Medulla oblongata (tissue), 1 donor: ENCODE data around the gene CYP4F12.

ENCODE experiments used
- DNase-seq: peaks from one replicate; pipeline ENCODE4 v3.0.0-alpha.2; 2015; ENCODE audit errors: extremely low spot score

CYP4F12 gene

GRCh38 chr19:15672580-15673175, at the start of gene CYP4F12:
TSS of gene CYP4F12 (plus strand) at chr19:15673087. CDS start at chr19:15673530, 443 bp downstream.
- DNase-seq, result peak; percentile 7

GRCh38 chr19:15623711-15624318, 49.1 kb upstream of the CYP4F12 start:
- no peak for DNase-seq

- DNase-seq, result no peak
Observed at GRCh38 chr19:15628236-15629002, 44.5 kb upstream of the CYP4F12 start.

- peak; percentile 75 for DNase-seq
Observed at GRCh38 chr19:15629003-15629880, 43.6 kb upstream of the CYP4F12 start.

GRCh38 chr19:15631817-15632216, 41.1 kb upstream of the CYP4F12 start:
- DNase-seq, result no peak

- peak; percentile 33 for DNase-seq
Observed at GRCh38 chr19:15633082-15633835, 39.6 kb upstream of the CYP4F12 start.

- no peak for DNase-seq
Observed at GRCh38 chr19:15634105-15634504, 38.8 kb upstream of the CYP4F12 start.

- no peak for DNase-seq
Observed at GRCh38 chr19:15635016-15635805, 37.7 kb upstream of the CYP4F12 start.

- peak; percentile 53 for DNase-seq
Observed at GRCh38 chr19:15636026-15636425, 36.9 kb upstream of the CYP4F12 start.

- no peak for DNase-seq
Observed at GRCh38 chr19:15639596-15639995, 33.3 kb upstream of the CYP4F12 start.

- peak; percentile 6 for DNase-seq
Observed at GRCh38 chr19:15640294-15640903, 32.5 kb upstream of the CYP4F12 start, which contains the start of gene CYP4F3. TSS of gene CYP4F3 (plus strand) at chr19:15640897. CDS start at chr19:15641416, 519 bp downstream.

GRCh38 chr19:15640904-15641597, 31.8 kb upstream of the CYP4F12 start:
- no peak for DNase-seq

- DNase-seq, result no peak
Observed at GRCh38 chr19:15641901-15642491, 30.9 kb upstream of the CYP4F12 start.

GRCh38 chr19:15642807-15643206, 30.1 kb upstream of the CYP4F12 start:
- DNase-seq, result no peak

- no peak for DNase-seq
Observed at GRCh38 chr19:15643387-15643786, 29.5 kb upstream of the CYP4F12 start.

GRCh38 chr19:15644066-15644741, 28.7 kb upstream of the CYP4F12 start:
- no peak for DNase-seq

- no peak for DNase-seq
Observed at GRCh38 chr19:15644816-15645215, 28.1 kb upstream of the CYP4F12 start.

GRCh38 chr19:15649526-15649925, 23.4 kb upstream of the CYP4F12 start:
- no peak for DNase-seq
